ENCODE data around the gene AKAP8. TPM values are rescaled to one million over a fixed set of nuclear protein-coding genes. Genes with fewer than 3 reads are reported as not detected.

AKAP8 gene
- total RNA-seq, 1 experiment from 2014 or later = 50.8 TPM

GRCh38 chr19:15394426-15394825 lies 14.8 kb upstream of the AKAP8 start:
- in situ Hi-C loops (cut with HindIII; ENCODE audit: low pct_unique_long_range_greater_than_20kb, low sequenced_read_pairs) (no loop called here), intact Hi-C loops (cut with micrococcal nuclease; ENCODE audit: unreplicated experiment) (no loop called here)
- Histone ChIP-seq H3K27me3 (ENCODE audit: control insufficient read depth, insufficient read depth, low read length) (no peaks in the 10 kb centered on the region), H3K4me3 (ENCODE audit: low read depth in 2 of 2, low read length in 2 of 2) (no peak overlapping the region), H3K4me1 (ENCODE audit: control insufficient read depth, insufficient read depth, low read length) (no peaks in the 10 kb centered on the region), H3K27ac (ENCODE audit: low read length) (no peak overlapping the region), H3K36me3 (ENCODE audit: control insufficient read depth, insufficient read depth, low read length) (no peaks in the 10 kb centered on the region; the same call in 1 of the 2 replicates), H3K9me3 (ENCODE audit: control insufficient read depth, insufficient read depth, low read depth, low read length) (no peaks in the 10 kb centered on the region)
- ChIA-PET CTCF (no interaction called here), POLR2A (no interaction called here)
- DNase-seq (ENCODE audit: low read depth, low spot score) (no peak), ATAC-seq (no peak)
- no TSS peak for BruUV-seq (replicated peaks)
- TF ChIP-seq, protein P1, sequence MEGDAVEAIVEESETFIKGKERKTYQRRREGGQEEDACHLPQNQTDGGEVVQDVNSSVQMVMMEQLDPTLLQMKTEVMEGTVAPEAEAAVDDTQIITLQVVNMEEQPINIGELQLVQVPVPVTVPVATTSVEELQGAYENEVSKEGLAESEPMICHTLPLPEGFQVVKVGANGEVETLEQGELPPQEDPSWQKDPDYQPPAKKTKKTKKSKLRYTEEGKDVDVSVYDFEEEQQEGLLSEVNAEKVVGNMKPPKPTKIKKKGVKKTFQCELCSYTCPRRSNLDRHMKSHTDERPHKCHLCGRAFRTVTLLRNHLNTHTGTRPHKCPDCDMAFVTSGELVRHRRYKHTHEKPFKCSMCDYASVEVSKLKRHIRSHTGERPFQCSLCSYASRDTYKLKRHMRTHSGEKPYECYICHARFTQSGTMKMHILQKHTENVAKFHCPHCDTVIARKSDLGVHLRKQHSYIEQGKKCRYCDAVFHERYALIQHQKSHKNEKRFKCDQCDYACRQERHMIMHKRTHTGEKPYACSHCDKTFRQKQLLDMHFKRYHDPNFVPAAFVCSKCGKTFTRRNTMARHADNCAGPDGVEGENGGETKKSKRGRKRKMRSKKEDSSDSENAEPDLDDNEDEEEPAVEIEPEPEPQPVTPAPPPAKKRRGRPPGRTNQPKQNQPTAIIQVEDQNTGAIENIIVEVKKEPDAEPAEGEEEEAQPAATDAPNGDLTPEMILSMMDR (IDR thresholded peaks at IDR 0.05) = no peak
- TF ChIP-seq POLR2AphosphoS5 (IDR thresholded peaks at IDR 0.05; ENCODE audit: low read depth, low read length) (no peak), SIN3A (IDR thresholded peaks at IDR 0.05; ENCODE audit: borderline replicate concordance, insufficient read depth, low read depth, low read length) (no peak), TCF7L2 (IDR thresholded peaks at IDR 0.05; ENCODE audit: low read depth, low read length) (no peak), REST (IDR thresholded peaks at IDR 0.05; ENCODE audit: insufficient read depth in 1 of 2, low read depth in 2 of 2, low read length in 1 of 2) (no peak)

DNA sequence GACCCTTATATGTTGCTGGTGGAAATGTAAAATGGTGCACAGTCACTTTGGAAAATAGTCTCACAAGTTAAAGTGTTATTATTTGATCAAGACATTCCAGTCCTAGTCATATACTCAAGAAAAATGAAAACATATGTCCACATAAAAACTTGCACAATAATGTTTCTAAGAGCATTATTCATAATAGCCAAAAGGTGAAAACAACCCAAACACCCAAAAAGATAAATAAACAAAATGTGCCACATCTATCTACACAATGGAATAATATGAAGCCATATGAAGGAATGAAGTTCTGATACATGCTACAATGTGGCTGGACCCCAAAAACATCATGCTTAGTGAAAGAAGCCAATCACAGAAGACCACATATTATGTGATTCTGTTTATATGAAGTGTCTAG lies 14.4 kb upstream of the AKAP8 start:
- in situ Hi-C loops (cut with HindIII; ENCODE audit: low pct_unique_long_range_greater_than_20kb, low sequenced_read_pairs) = no loop called here
- intact Hi-C loops (cut with micrococcal nuclease; ENCODE audit: unreplicated experiment) = no loop called here
- no peaks in the 10 kb centered on the region for H3K27me3 ChIP-seq (ENCODE audit: control insufficient read depth, insufficient read depth, low read length)
- H3K36me3 ChIP-seq (ENCODE audit: control insufficient read depth, insufficient read depth, low read length) = no peaks in the 10 kb centered on the region; the same call in 1 of the 2 replicates
- TF ChIP-seq, protein P1 (IDR thresholded peaks at IDR 0.05) = no peak
- TF ChIP-seq TCF7L2 (IDR thresholded peaks at IDR 0.05; ENCODE audit: low read depth, low read length) (no peak), POLR2AphosphoS5 (IDR thresholded peaks at IDR 0.05; ENCODE audit: low read depth, low read length) (no peak), REST (IDR thresholded peaks at IDR 0.05; ENCODE audit: insufficient read depth in 1 of 2, low read depth in 2 of 2, low read length in 1 of 2) (no peak), SIN3A (IDR thresholded peaks at IDR 0.05; ENCODE audit: borderline replicate concordance, insufficient read depth, low read depth, low read length) (no peak)
- ChIA-PET CTCF (no interaction called here), POLR2A (no interaction called here)
- no peaks in the 10 kb centered on the region for H3K4me1 ChIP-seq (ENCODE audit: control insufficient read depth, insufficient read depth, low read length)
- H3K27ac ChIP-seq (ENCODE audit: low read length) = no peak overlapping the region
- ATAC-seq = no peak
- BruUV-seq (replicated peaks) = no TSS peak
- no peak for DNase-seq (ENCODE audit: low read depth, low spot score)
- no peaks in the 10 kb centered on the region for H3K9me3 ChIP-seq (ENCODE audit: control insufficient read depth, insufficient read depth, low read depth, low read length)
- H3K4me3 ChIP-seq (ENCODE audit: low read depth in 2 of 2, low read length in 2 of 2) = no peak overlapping the region
